Fibroblast of gingiva (primary cell): Measurements from ENCODE around the gene HDAC4.

Experiments used
- DNase-seq: peaks from one replicate; pipeline ENCODE4 v3.0.0-alpha.2; 2011; ENCODE audit warnings: low read depth

Gene HDAC4

GRCh38 chr2:239296020-239296932 is 104.5 kb downstream of the HDAC4 start:
- DNase-seq, result no peak

- no peak for DNase-seq
Measured at GRCh38 chr2:239295377-239296019, 105.3 kb downstream of the HDAC4 start.

- no peak for DNase-seq
Measured at GRCh38 chr2:239294571-239295054, 106.2 kb downstream of the HDAC4 start.

GRCh38 chr2:239293775-239294430 is 106.9 kb downstream of the HDAC4 start:
- no peak for DNase-seq

- DNase-seq, result no peak
Measured at GRCh38 chr2:239292959-239293774, 107.7 kb downstream of the HDAC4 start.

- DNase-seq, result no peak
Measured at GRCh38 chr2:239292531-239292930, 108.3 kb downstream of the HDAC4 start.

GRCh38 chr2:239291475-239292350 is 109.1 kb downstream of the HDAC4 start:
- DNase-seq, result no peak

- peak; percentile 37 for DNase-seq
Measured at GRCh38 chr2:239290618-239291474, 110.0 kb downstream of the HDAC4 start.

- no peak for DNase-seq
Measured at GRCh38 chr2:239289545-239289944, 111.3 kb downstream of the HDAC4 start.

GRCh38 chr2:239288951-239289511 is 111.8 kb downstream of the HDAC4 start:
- no peak for DNase-seq

- no peak for DNase-seq
Measured at GRCh38 chr2:239288237-239288636, 112.6 kb downstream of the HDAC4 start.

- no peak for DNase-seq
Measured at GRCh38 chr2:239287461-239287860, 113.4 kb downstream of the HDAC4 start.

- DNase-seq, result no peak
Measured at GRCh38 chr2:239286901-239287300, 113.9 kb downstream of the HDAC4 start.

- DNase-seq, result no peak
Measured at GRCh38 chr2:239285932-239286230, 114.9 kb downstream of the HDAC4 start.

- DNase-seq, result no peak
Measured at GRCh38 chr2:239285071-239285931, 115.5 kb downstream of the HDAC4 start.

- no peak for DNase-seq
Measured at GRCh38 chr2:239283961-239284795, 116.6 kb downstream of the HDAC4 start.

- DNase-seq, result no peak
Measured at GRCh38 chr2:239283288-239283945, 117.4 kb downstream of the HDAC4 start.
